NCI-H82 treated with DMSO at 0.1 percent for 48 hours (cell line): Measurements from ENCODE around the gene PXDC1.

Experiments used
- DNase-seq: peaks from one replicate; lab custom pipeline; 2025; ENCODE audit not compliant: unreplicated experiment; lab: John Stamatoyannopoulos, UW

PXDC1 gene

GRCh38 chr6:3718407-3718806 lies 33.1 kb downstream of the PXDC1 start:
- DNase-seq: no peak

- DNase-seq: no peak
These were observed 36.2 kb downstream of the PXDC1 start for GRCh38 chr6:3715285-3715684.

GRCh38 chr6:3714768-3715167 lies 36.7 kb downstream of the PXDC1 start:
- no peak for DNase-seq

GRCh38 chr6:3714111-3714510 lies 37.4 kb downstream of the PXDC1 start:
- DNase-seq: no peak

GRCh38 chr6:3712827-3713665 lies 38.5 kb downstream of the PXDC1 start:
- no peak for DNase-seq

- no peak for DNase-seq
These were observed 39.7 kb downstream of the PXDC1 start for GRCh38 chr6:3711776-3712175.

GRCh38 chr6:3710403-3710802 lies 41.1 kb downstream of the PXDC1 start:
- DNase-seq: no peak

GRCh38 chr6:3708540-3708939 lies 43.0 kb downstream of the PXDC1 start:
- DNase-seq: no peak

GRCh38 chr6:3707751-3708412 lies 43.6 kb downstream of the PXDC1 start:
- DNase-seq: no peak

GRCh38 chr6:3707024-3707423 lies 44.5 kb downstream of the PXDC1 start:
- no peak for DNase-seq

- DNase-seq: no peak
These were observed 45.0 kb downstream of the PXDC1 start for GRCh38 chr6:3706547-3706946.

- no peak for DNase-seq
These were observed 49.9 kb downstream of the PXDC1 start for GRCh38 chr6:3701631-3702030.

- no peak for DNase-seq
These were observed 52.3 kb downstream of the PXDC1 start for GRCh38 chr6:3699231-3699630.

GRCh38 chr6:3698021-3698420 lies 53.5 kb downstream of the PXDC1 start:
- DNase-seq: no peak

- no peak for DNase-seq
These were observed 53.9 kb downstream of the PXDC1 start for GRCh38 chr6:3697609-3698008.

GRCh38 chr6:3696525-3697088 lies 54.9 kb downstream of the PXDC1 start:
- no peak for DNase-seq

GRCh38 chr6:3695065-3695817 lies 56.3 kb downstream of the PXDC1 start:
- DNase-seq: no peak

GRCh38 chr6:3693831-3694230 lies 57.7 kb downstream of the PXDC1 start:
- DNase-seq: no peak

- no peak for DNase-seq
These were observed 61.0 kb downstream of the PXDC1 start for GRCh38 chr6:3690506-3690905.

GRCh38 chr6:3687847-3688246 lies 63.7 kb downstream of the PXDC1 start:
- no peak for DNase-seq

- peak; percentile 93 for DNase-seq
These were observed 68.2 kb downstream of the PXDC1 start for GRCh38 chr6:3683331-3683730.

- DNase-seq: no peak
These were observed 72.6 kb downstream of the PXDC1 start for GRCh38 chr6:3678946-3679345.
